GM12891 (cell line): ENCODE data around the gene UNC45B.
"Not testable (repeated sequence)": the region's sequence is repeated elsewhere in the genome, so short reads cannot be mapped to it uniquely, and the experiment has no call there.

Experiments used
- DNase-seq: peaks from one replicate; pipeline ENCODE4 v3.0.0; 2011; ENCODE audit warnings: low spot score; ENCODE audit not compliant: insufficient read length
- FAIRE-seq: peaks from 2 replicates; lab custom pipeline; 2011; peaks lifted over from hg19 to GRCh38; lab: Jason Lieb, UNC
- PAX5 ChIP-seq: IDR thresholded peaks from 2 replicates; pipeline ENCODE4 v1.6.1; 2011; ENCODE audit warnings: low read length, moderate library complexity, mild to moderate bottlenecking; ENCODE audit not compliant: insufficient read depth, severe bottlenecking
- POLR2A ChIP-seq: IDR thresholded peaks from 2 replicates; pipeline ENCODE4 v1.6.1; 2011; ENCODE audit warnings: low read depth, low read length, control low read depth
- POLR2AphosphoS5 ChIP-seq: IDR thresholded peaks from 2 replicates; pipeline ENCODE4 v1.6.1; 2011; ENCODE audit warnings: low read depth, low read length, control low read depth
- POU2F2 ChIP-seq: IDR thresholded peaks from 2 replicates; pipeline ENCODE4 v1.6.1; 2011; ENCODE audit warnings: low read depth, mild to moderate bottlenecking, control low read depth, low read length, moderate library complexity
- SPI1 ChIP-seq: IDR thresholded peaks from 2 replicates; pipeline ENCODE4 v1.6.1; 2011; ENCODE audit warnings: low read depth, low read length, control low read depth
- TAF1 ChIP-seq: IDR thresholded peaks from 2 replicates; pipeline ENCODE4 v1.6.1; 2011; ENCODE audit warnings: low read depth, low read length, control low read depth

UNC45B gene

GRCh38 chr17:35170968-35171771 lies 23.6 kb downstream of the UNC45B start:
- FAIRE-seq: peak; percentile 35
- TF ChIP-seq SPI1 (no peak), TAF1 (no peak), POU2F2 (no peak), PAX5 (no peak), POLR2A (no peak), POLR2AphosphoS5 (no peak)
- peak; percentile 33 for DNase-seq

DNA sequence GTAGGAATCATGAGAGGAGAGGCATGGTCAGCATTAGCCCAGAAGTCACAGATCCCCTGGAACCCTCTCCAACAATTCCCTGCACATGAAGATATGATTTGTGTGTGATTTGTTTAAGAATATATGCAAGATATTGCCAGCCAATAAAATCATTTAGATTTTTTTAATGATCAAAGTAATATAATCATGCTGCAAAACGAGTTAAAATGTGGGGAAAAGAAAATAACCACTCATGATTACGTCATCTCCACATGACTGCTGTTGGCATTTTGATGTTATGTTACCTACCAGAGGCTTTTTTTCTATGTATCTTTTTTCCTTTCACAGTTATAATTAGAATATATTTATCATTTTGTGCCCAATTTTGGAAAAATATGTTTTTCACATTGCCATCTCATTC lies 24.2 kb downstream of the UNC45B start:
- DNase-seq: no peak
- no peak for TF ChIP-seq SPI1
- no peak for TF ChIP-seq PAX5
- no peak for TF ChIP-seq POLR2AphosphoS5
- no peak for TF ChIP-seq TAF1
- no peak for TF ChIP-seq POU2F2
- no peak for TF ChIP-seq POLR2A
- no peak for FAIRE-seq

DNA sequence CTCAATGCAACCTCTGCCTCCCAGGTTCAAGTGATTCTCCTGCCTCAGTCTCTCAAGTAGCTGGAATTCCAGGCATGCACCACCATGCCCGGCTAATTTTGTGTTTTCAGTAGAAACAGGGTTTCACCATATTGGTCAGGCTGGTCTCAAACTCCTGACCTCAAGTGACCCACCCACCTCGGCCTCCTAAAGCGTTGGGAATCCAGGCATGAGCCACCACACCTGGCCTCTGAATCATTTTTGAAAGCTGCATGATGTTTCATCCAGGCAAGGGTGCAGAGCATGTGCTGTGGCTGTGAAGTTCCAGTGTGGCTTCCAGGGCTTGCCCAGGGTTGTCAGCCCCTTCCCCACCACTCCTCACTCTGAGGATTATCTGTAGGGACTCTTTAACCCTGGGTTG lies 24.7 kb downstream of the UNC45B start:
- DNase-seq, FAIRE-seq: not testable (repeated sequence)

GRCh38 chr17:35174835-35175334 lies 27.3 kb downstream of the UNC45B start:
- FAIRE-seq: no peak
- TF ChIP-seq SPI1 (no peak), TAF1 (no peak), PAX5 (no peak), POLR2AphosphoS5 (no peak), POU2F2 (no peak)
- DNase-seq: no peak

DNA sequence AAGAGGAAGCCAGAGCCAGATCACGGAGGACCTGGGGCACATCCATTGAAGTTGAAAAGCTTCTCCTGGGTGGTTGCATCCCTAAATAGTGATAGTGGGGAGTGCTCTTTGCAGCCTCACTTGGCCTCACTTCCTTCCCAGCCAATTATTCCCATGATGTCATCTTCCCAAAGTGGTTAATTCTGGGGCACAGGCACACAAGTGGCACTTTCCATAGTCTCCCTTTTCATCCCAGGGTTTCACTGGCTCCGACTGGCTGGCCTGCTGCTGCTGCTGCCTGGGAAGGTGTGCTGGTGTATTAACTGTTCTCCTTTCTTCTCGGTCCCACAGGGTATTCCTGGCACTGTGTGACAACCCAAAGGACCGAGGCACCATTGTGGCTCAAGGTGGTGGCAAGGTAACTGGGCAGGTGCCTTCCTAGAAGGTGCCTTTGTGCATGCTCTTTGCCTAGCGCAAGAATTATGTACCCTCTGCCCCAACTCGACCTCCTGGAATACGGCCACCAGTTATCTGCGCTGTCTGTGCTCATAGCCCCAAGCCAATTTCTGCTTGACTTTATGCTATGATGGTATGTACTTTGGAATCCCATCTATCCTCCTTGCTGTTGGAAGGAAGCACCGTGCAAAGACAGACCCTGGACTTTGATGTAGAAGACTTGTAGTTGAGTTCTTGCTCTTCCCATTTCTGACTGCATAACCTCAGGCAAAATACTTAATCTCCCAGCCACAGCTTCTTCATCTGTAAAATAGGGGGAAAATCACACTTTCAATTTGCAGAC lies 28.2 kb downstream of the UNC45B start:
- no peak for TF ChIP-seq PAX5
- no peak for TF ChIP-seq POU2F2
- no peak for DNase-seq
- no peak for FAIRE-seq

GRCh38 chr17:35176897-35177296 lies 29.3 kb downstream of the UNC45B start:
- TF ChIP-seq POU2F2 (no peak), POLR2A (no peak), PAX5 (no peak), SPI1 (no peak), POLR2AphosphoS5 (no peak), TAF1 (no peak)
- DNase-seq (no peak), FAIRE-seq (no peak)

GRCh38 chr17:35179379-35179778 lies 31.8 kb downstream of the UNC45B start:
- not testable (repeated sequence) for DNase-seq, FAIRE-seq

DNA sequence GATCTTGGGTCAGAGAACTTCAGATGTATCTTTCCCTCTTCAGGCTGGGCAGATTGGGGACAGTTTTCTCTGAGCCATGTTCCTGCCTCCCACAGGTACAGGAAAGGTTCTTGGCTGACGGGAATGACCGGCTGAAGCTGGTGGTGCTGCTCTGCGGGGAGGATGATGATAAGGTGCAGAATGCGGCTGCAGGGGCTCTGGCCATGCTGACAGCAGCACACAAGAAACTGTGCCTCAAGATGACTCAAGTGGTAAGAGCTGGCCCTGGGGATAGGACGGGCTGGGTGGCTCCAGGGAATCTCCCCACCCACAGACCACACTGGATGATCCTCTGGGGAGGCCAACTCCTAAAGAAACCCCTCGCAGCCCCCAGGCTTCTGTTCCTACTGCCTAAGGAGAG lies 35.7 kb downstream of the UNC45B start:
- no peak for TF ChIP-seq TAF1
- no peak for TF ChIP-seq POLR2A
- no peak for TF ChIP-seq PAX5
- no peak for TF ChIP-seq SPI1
- no peak for TF ChIP-seq POU2F2
- TF ChIP-seq POLR2AphosphoS5: no peak
- no peak for DNase-seq
- no peak for FAIRE-seq

- TF ChIP-seq POLR2A: no peak
- DNase-seq (no peak), FAIRE-seq (no peak)
These were observed 36.7 kb downstream of the UNC45B start for GRCh38 chr17:35184274-35184673.

- FAIRE-seq: peak; percentile 9
- no peak for DNase-seq
- TF ChIP-seq POLR2A (no peak), SPI1 (peak; percentile 74)
These were observed 38.2 kb downstream of the UNC45B start for GRCh38 chr17:35185849-35186248.

DNA sequence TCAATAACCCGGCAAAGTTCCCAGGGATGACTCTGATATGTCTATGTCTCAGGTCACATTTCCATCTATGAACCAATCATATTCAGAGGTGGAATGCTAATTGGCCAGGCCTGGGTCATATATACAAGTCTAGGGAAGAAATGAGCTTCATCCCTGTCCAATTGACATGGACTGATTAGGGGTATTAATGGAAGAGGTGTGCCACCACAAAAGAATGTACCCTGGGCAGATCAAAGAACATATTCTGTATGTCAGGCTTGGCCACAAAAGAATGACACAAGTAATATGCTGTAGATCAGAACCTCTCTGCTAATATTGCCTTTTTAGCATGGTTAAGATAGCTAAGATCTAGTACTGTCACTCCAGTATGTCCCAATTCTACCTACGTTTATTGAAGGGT lies 39.9 kb downstream of the UNC45B start:
- TF ChIP-seq SPI1 (no peak), POU2F2 (no peak), PAX5 (no peak), POLR2A (no peak), POLR2AphosphoS5 (no peak), TAF1 (no peak)
- DNase-seq (no peak), FAIRE-seq (no peak)
